ENCODE data around the gene NR2F1-AS1.

Gene NR2F1-AS1

GRCh38 chr5:93407454-93407853, 173.6 kb downstream of the NR2F1-AS1 start:
- TF ChIP-seq CTCF (IDR thresholded peaks at IDR 0.05; ENCODE audit: control insufficient read depth, extremely low read depth, insufficient read depth), result no peak
- DNase-seq (ENCODE audit: low read depth), result no peak
- no peak overlapping the region for H3K4me3 ChIP-seq (ENCODE audit: low read depth, low read length)

DNA sequence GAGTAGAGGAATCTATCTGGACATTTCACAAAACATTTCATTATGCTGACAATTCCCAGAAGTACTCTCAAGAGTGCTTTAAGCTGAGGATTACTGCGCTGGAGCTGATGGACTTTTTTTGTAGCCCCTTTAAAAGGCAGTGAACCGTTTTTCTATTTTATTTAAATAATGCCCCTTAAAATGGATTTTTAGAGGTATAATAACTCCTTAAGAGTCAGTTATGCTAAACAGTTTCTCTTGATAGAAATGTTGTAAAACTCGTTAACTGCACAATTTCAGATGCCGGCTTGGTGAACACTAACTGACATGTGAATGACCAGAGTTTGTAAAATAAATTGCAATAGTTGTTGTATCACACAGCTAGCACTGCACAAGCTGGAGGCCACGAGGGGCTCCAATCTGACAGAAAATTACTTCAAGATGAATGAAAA, 174.0 kb downstream of the NR2F1-AS1 start:
- no peak for DNase-seq (ENCODE audit: low read depth)
- no peak overlapping the region for H3K4me3 ChIP-seq (ENCODE audit: low read depth, low read length)
- TF ChIP-seq CTCF (IDR thresholded peaks at IDR 0.05; ENCODE audit: control insufficient read depth, extremely low read depth, insufficient read depth), result no peak

- no peak for TF ChIP-seq CTCF (IDR thresholded peaks at IDR 0.05; ENCODE audit: control insufficient read depth, extremely low read depth, insufficient read depth)
- H3K4me3 ChIP-seq (ENCODE audit: low read depth, low read length), result no peak overlapping the region
- DNase-seq (ENCODE audit: low read depth), result no peak
Measured at GRCh38 chr5:93404246-93404645, 176.8 kb downstream of the NR2F1-AS1 start.

DNA sequence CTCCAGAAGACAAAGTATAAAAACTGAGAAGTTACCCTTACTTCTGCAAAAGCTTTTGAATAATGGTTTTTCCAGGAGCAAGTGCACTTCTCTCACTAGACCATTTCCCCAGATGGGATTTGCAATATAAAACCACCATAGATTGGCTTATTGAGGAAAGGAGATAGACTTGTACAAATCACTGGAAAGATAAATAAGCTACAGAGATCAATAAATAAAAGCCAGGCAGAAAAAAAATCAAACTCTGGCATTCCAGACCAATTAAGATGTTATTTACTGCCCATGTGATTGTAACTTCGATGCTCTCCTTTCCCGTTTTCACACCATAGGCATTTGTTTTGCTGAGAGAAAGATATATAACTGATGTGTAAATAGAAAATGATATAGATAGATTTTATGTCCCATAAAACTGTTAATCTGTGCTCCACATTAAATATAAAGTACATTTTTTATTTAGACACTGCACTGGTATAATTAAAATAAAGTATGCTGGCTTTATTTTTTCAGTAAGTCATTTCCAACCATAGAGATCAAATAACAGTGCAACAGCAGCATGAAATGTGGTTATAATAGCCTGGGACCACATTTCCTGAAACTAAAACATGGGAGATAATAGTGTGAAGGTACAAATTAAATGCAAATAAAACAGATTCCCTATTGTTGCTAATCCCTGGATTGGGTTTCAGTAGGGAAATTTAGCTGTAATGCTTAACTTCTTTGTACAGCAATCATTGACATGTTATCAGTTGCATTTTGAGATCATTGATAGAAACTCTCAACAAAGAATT, 177.7 kb downstream of the NR2F1-AS1 start:
- no peak for DNase-seq (ENCODE audit: low read depth)
- no peak overlapping the region for H3K4me3 ChIP-seq (ENCODE audit: low read depth, low read length)
- no peak for TF ChIP-seq CTCF (IDR thresholded peaks at IDR 0.05; ENCODE audit: control insufficient read depth, extremely low read depth, insufficient read depth)

DNA sequence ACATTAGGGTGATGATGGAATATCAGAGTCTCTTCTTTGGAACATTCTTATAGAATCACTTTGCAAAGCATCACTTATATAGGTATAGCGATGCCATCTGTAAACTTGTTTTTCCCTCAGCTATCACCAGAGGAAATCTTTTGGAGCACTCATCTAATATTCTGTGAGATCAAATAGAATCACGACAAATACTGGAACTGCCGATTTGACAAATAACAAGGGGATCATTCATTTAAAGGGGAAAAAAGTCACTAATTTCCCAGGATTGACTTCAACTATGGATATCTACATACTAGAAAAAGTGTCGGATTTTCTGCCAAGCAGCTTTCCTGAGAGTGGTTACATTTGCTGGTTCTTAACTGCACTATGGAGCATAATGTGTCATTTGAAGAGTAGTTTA, 178.6 kb downstream of the NR2F1-AS1 start:
- no peak for TF ChIP-seq CTCF (IDR thresholded peaks at IDR 0.05; ENCODE audit: control insufficient read depth, extremely low read depth, insufficient read depth)
- no peak for DNase-seq (ENCODE audit: low read depth)
- H3K4me3 ChIP-seq (ENCODE audit: low read depth, low read length), result no peak overlapping the region

DNA sequence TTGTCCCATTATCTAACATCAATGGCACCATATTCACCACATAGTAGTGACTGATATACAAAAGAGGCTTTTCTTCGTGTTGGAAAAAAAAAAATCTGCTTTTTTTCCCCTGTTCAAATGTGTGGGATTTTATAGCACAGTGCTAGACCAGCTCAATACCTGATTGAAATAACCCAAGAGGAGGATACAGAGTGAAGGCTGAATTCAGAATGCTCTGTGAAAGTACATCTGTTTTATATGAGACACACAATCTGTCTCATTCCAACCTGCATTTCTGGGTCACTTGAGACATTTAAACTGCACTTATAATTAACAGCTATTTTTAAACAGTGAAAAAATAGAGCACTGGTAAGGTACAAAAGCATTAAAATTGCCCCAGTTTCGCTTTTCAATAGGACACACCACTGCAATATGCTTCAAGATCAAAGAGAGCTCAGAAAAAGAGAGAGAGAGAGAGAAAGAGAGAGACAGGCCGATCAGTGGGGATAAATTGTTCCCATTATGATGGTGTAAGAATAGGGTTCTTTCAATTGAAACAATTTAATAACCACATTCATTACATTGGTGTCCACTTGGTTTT, 179.3 kb downstream of the NR2F1-AS1 start:
- no peak for TF ChIP-seq CTCF (IDR thresholded peaks at IDR 0.05; ENCODE audit: control insufficient read depth, extremely low read depth, insufficient read depth)
- H3K4me3 ChIP-seq (ENCODE audit: low read depth, low read length), result no peak overlapping the region
- no peak for DNase-seq (ENCODE audit: low read depth)
